Endothelial cell of umbilical vein (primary cell): ENCODE measurements around the gene RBM18.

Source experiments
- POLR2AphosphoS5 ChIP-seq: IDR thresholded peaks from 2 replicates; pipeline ENCODE4 v1.6.1; 2012; ENCODE audit warnings: low read depth, mild to moderate bottlenecking, control low read depth, low read length, moderate library complexity; ENCODE audit not compliant: insufficient read depth
- TF ChIP-seq, protein P1 (sequence below), 2 donors: IDR thresholded peaks; 1 replicate in 1 of 2; 2 replicates in 1 of 2; pipeline ENCODE4 v1.5.1; 2011; ENCODE audit warnings: low read length in 2 of 2, mild to moderate bottlenecking in 2 of 2, moderate library complexity in 2 of 2, control low read depth in 1 of 2, inconsistent platforms in 1 of 2, low read depth in 1 of 2; ENCODE audit not compliant: insufficient read depth in 1 of 2; ENCODE audit errors: extremely low read depth in 1 of 2

- TF ChIP-seq POLR2AphosphoS5 = no peak
- TF ChIP-seq, protein P1, sequence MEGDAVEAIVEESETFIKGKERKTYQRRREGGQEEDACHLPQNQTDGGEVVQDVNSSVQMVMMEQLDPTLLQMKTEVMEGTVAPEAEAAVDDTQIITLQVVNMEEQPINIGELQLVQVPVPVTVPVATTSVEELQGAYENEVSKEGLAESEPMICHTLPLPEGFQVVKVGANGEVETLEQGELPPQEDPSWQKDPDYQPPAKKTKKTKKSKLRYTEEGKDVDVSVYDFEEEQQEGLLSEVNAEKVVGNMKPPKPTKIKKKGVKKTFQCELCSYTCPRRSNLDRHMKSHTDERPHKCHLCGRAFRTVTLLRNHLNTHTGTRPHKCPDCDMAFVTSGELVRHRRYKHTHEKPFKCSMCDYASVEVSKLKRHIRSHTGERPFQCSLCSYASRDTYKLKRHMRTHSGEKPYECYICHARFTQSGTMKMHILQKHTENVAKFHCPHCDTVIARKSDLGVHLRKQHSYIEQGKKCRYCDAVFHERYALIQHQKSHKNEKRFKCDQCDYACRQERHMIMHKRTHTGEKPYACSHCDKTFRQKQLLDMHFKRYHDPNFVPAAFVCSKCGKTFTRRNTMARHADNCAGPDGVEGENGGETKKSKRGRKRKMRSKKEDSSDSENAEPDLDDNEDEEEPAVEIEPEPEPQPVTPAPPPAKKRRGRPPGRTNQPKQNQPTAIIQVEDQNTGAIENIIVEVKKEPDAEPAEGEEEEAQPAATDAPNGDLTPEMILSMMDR (IDR thresholded peaks at IDR 0.05; ENCODE audit: extremely low read depth in 1 of 2, insufficient read depth in 1 of 2, low read depth in 1 of 2, low read length in 2 of 2) = no peak
Measured at GRCh38 chr9:122262073-122262472, 2.6 kb downstream of the RBM18 start.
